Measurements from ENCODE around the gene TTYH3. TPM values are rescaled to one million over a fixed set of nuclear protein-coding genes. Genes with fewer than 3 reads are reported as not detected.

The TTYH3 gene
- total and polyA plus RNA-seq, 9 of the 15 experiments (the other 6 are each of a cell fraction or from before 2014, with no cell fraction given) = 0.01 to 5.5 (median 1.1) TPM

- TF ChIP-seq ZNF79 (CRISPR knock-in tag; IDR thresholded peaks at IDR 0.05; ENCODE audit: low read depth) = no peak
- no peak for TF ChIP-seq ZNF121 (CRISPR knock-in tag; conservative IDR thresholded peaks at IDR 0.05)
- no peak for TF ChIP-seq ZNF23 (CRISPR knock-in tag; IDR thresholded peaks at IDR 0.05)
- no peak for TF ChIP-seq THRB (CRISPR knock-in tag; conservative IDR thresholded peaks at IDR 0.05)
- no peak for TF ChIP-seq DEAF1 (CRISPR knock-in tag; IDR thresholded peaks at IDR 0.05)
- peak; percentile 45 for TF ChIP-seq HMGN3 (IDR thresholded peaks at IDR 0.05; ENCODE audit: borderline replicate concordance, extremely low read depth, insufficient read length, low read depth, low read length)
- TF ChIP-seq CCAR2 (IDR thresholded peaks at IDR 0.05; ENCODE audit: low read depth, low read length) = no peak
- TF ChIP-seq ZNF324 (CRISPR knock-in tag; IDR thresholded peaks at IDR 0.05) = no peak
- no peak for TF ChIP-seq ZNF830 (CRISPR knock-in tag; IDR thresholded peaks at IDR 0.05)
- no peak for TF ChIP-seq MTA2 (IDR thresholded peaks at IDR 0.05; ENCODE audit: low read depth)
- no peak for TF ChIP-seq GTF2F1 (IDR thresholded peaks at IDR 0.05; ENCODE audit: low read depth, low read length)
- TF ChIP-seq ZFPM2 (CRISPR knock-in tag; IDR thresholded peaks at IDR 0.05) = no peak
- TF ChIP-seq DDX20 (tag; IDR thresholded peaks at IDR 0.05; ENCODE audit: low read depth) = no peak
- TF ChIP-seq PCBP1 (IDR thresholded peaks at IDR 0.05; ENCODE audit: low read depth, low read length, poor library complexity, severe bottlenecking) = no peak
- no peak for TF ChIP-seq PYGO2 (tag; IDR thresholded peaks at IDR 0.05)
- TF ChIP-seq PHF8 (IDR thresholded peaks at IDR 0.05; ENCODE audit: borderline replicate concordance, low read length) = peak; percentile 44; the same call in 1 of the 2 replicates
- TF ChIP-seq ZNF75A (CRISPR knock-in tag; IDR thresholded peaks at IDR 0.05) = no peak
- TF ChIP-seq SRF (CRISPR knock-in tag; IDR thresholded peaks at IDR 0.05) = no peak
- no peak for TF ChIP-seq XRCC4 (IDR thresholded peaks at IDR 0.05; ENCODE audit: extremely low read depth, insufficient read depth, insufficient read length)
- TF ChIP-seq ETS1 (conservative IDR thresholded peaks at IDR 0.05; ENCODE audit: control insufficient read depth, low read depth, low read length) = 0 out of 2 replicates have a peak, but pooled peaks have one; percentile 35
- no peak for TF ChIP-seq ZBTB43 (CRISPR knock-in tag; IDR thresholded peaks at IDR 0.05)
- no peak for TF ChIP-seq TCF7 (IDR thresholded peaks at IDR 0.05; ENCODE audit: borderline replicate concordance)
- TF ChIP-seq TRIM24 (IDR thresholded peaks at IDR 0.05) = no peak
- no peak for TF ChIP-seq ZNF41 (CRISPR knock-in tag; conservative IDR thresholded peaks at IDR 0.05)
These were observed at the start of gene TTYH3 (continued) for GRCh38 chr7:2631946-2632732.
